Suprapubic skin (tissue), 4 donors: ENCODE measurements around the gene SLC35A5. TPM values are rescaled to one million over a fixed set of nuclear protein-coding genes. Genes with fewer than 3 reads are reported as not detected.

ENCODE experiments used
- DNase-seq, 2 donors: peaks; one replicate each; pipeline ENCODE4 v3.0.0-alpha.2; 2019; ENCODE audit warnings: low spot score in 2 of 2
- H3K27ac ChIP-seq: fragments of 200-600 bp; sonication (generic); one replicate; pipeline ENCODE4 v1.5.1; 2019
- H3K27me3 ChIP-seq: fragments of 200-600 bp; sonication (generic); one replicate; pipeline ENCODE4 v1.5.1; 2019
- H3K36me3 ChIP-seq: fragments of 200-600 bp; sonication (generic); one replicate; pipeline ENCODE4 v1.5.1; 2019
- H3K4me1 ChIP-seq: fragments of 200-600 bp; sonication (generic); one replicate; pipeline ENCODE4 v1.5.1; 2019
- H3K4me3 ChIP-seq: fragments of 200-600 bp; sonication (generic); one replicate; pipeline ENCODE4 v1.5.1; 2019; ENCODE audit warnings: mild to moderate bottlenecking
- H3K9me3 ChIP-seq: fragments of 200-600 bp; sonication (generic); one replicate; pipeline ENCODE4 v1.5.1; 2019
- EP300 ChIP-seq: sonication (generic); formaldehyde crosslinking; IDR thresholded peaks from one replicate; pipeline ENCODE4 v1.6.1; 2017; ENCODE audit warnings: antibody characterized with exemption
- POLR2A ChIP-seq, 2 donors: fragments of 450-650 bp; IDR thresholded peaks; one replicate each; pipeline ENCODE4 v1.6.1; 2017; ENCODE audit warnings: antibody characterized with exemption in 2 of 2, mild to moderate bottlenecking in 2 of 2, moderate library complexity in 2 of 2
- POLR2AphosphoS5 ChIP-seq, 3 donors: sonication (generic); formaldehyde crosslinking; IDR thresholded peaks; one replicate each; pipeline ENCODE4 v1.6.1; 2017; ENCODE audit warnings: antibody characterized with exemption in 3 of 3
- WGBS: methylation state at CpG from one replicate; pipeline ENCODE4 v1.1.5; 2018; 5-methylcytosine and 5-hydroxymethylcytosine counted together
- total RNA-seq, 4 donors: library from RNA; depleted of rRNA; stranded (reverse); fragments of >200 nt; gene quantifications; one replicate each; pipeline ENCODE4 v1.1.0, GENCODE V29; 2016
- TF ChIP-seq, protein P1 (sequence below), 2 donors: fragments of 200-600 bp in 1 of 2; fragments of 450-650 bp in 1 of 2; sonication (generic) in 1 of 2; IDR thresholded peaks; one replicate each; pipeline ENCODE4 v1.5.1; 2016 to 2019; ENCODE audit warnings: antibody characterized with exemption in 2 of 2, mild to moderate bottlenecking in 1 of 2, moderate library complexity in 1 of 2

Gene SLC35A5
- total RNA-seq, 4 donors from 2014 or later = 18.7 to 25.8 (median 24.1) TPM

DNA sequence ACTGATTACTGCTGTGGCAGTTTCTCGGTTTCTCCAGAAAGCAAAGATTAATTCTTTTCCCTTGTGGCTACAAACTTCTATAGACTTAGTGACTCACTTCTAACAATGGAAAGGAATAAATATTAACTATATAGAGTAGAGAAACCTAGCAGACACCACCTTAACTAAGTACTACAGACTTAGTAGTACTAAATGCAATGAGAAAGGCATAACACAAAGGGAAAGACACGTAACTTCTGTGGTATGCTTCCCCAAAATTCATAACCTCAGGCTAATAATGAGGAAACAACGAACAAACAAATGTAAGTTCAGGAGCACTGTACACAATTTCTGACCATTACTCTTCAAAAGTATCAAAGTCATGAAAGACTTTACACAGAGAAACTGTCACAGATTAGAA lies 31.3 kb upstream of the SLC35A5 start:
- Histone ChIP-seq H3K27me3 (no peaks in the 10 kb centered on the region), H3K9me3 (no peaks in the 10 kb centered on the region), H3K36me3 (peaks cover 64% of the 10 kb centered on the region), H3K4me3 (no peak overlapping the region), H3K27ac (no peak overlapping the region), H3K4me1 (no peaks in the 10 kb centered on the region)
- TF ChIP-seq EP300 = no peak
- TF ChIP-seq, protein P1, sequence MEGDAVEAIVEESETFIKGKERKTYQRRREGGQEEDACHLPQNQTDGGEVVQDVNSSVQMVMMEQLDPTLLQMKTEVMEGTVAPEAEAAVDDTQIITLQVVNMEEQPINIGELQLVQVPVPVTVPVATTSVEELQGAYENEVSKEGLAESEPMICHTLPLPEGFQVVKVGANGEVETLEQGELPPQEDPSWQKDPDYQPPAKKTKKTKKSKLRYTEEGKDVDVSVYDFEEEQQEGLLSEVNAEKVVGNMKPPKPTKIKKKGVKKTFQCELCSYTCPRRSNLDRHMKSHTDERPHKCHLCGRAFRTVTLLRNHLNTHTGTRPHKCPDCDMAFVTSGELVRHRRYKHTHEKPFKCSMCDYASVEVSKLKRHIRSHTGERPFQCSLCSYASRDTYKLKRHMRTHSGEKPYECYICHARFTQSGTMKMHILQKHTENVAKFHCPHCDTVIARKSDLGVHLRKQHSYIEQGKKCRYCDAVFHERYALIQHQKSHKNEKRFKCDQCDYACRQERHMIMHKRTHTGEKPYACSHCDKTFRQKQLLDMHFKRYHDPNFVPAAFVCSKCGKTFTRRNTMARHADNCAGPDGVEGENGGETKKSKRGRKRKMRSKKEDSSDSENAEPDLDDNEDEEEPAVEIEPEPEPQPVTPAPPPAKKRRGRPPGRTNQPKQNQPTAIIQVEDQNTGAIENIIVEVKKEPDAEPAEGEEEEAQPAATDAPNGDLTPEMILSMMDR (IDR thresholded peaks at IDR 0.05) = no peak
- TF ChIP-seq POLR2A (IDR thresholded peaks at IDR 0.05) = no peak
- TF ChIP-seq POLR2AphosphoS5 (IDR thresholded peaks at IDR 0.05) = no peak
- 90% methylated on average over 3 of the region's 3 CpGs for WGBS
- DNase-seq = no peak

DNA sequence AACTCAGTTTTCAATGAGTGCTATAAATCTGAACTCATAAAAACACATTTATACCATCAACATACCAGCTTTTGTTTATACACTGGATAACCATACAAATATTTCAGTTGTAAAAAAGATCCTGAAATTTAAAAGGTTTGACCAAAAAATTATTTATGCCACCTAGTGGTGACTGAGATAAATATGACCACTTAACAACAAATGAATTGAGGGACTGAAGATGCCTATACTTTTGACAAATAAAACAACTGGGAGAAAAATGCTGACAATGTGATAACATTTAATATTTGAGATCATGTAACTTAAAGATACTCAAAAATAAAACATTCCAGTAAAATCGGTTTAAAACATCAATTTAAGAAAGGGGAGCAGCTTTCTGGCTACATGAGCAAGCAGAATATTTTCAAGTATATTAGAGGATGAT lies 30.5 kb upstream of the SLC35A5 start:
- no peak for DNase-seq
- H3K9me3 ChIP-seq = no peaks in the 10 kb centered on the region

DNA sequence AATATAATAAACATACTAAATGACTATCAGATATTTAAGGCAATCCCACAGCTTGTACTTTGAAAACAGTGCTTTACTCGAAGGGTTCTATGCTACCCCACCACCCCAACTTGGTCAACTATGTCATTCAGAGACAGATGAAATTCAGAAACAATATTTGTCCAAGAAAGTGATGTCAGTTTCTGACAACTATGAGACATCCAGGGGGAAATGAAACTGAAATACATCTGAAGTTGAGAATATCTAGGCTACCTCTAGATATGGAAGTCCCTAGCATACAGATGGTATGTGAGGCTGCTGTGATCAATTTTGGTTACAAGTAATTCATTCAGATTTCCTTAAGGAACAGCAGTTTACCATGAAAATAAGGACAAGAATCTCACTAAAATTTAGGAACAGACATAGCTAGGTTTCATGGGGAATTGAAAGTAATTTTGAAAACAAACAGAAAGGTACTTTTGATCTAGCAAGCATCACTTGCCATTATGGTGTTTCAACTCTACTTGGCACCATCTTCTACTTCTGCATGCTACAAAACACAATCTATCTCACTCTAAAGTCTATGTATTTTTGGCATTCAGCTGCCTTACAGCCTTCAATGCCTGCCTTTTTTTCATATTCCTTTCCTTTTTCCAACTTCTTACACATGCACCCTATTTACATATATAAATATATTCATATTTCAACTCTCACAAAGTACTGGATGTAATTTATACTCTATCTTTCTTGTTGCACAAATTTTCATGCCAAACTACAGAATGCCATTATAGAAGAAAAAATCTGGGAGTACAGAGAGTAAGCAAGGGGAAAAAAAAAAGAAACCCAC lies 21.8 kb upstream of the SLC35A5 start:
- no peak overlapping the region for H3K4me3 ChIP-seq
- H3K27ac ChIP-seq = no peak overlapping the region
- peaks cover 57% of the 10 kb centered on the region for H3K36me3 ChIP-seq
- 93% methylated on average over 1 of the region's 1 CpG for WGBS
- no peaks in the 10 kb centered on the region for H3K9me3 ChIP-seq
- DNase-seq = no peak
- no peaks in the 10 kb centered on the region for H3K4me1 ChIP-seq
- H3K27me3 ChIP-seq = no peaks in the 10 kb centered on the region
- TF ChIP-seq POLR2AphosphoS5 (IDR thresholded peaks at IDR 0.05) (no peak), EP300 (no peak), POLR2A (IDR thresholded peaks at IDR 0.05) (no peak)
- TF ChIP-seq, protein P1 (IDR thresholded peaks at IDR 0.05) = no peak

More for the DNA sequence above, 30.5 kb upstream of the SLC35A5 start:
- no peak overlapping the region for H3K27ac ChIP-seq
- H3K4me3 ChIP-seq = no peak overlapping the region
- no peaks in the 10 kb centered on the region for H3K27me3 ChIP-seq
- peaks cover 72% of the 10 kb centered on the region for H3K36me3 ChIP-seq
- 13% methylated on average over 1 of the region's 1 CpG for WGBS
- TF ChIP-seq POLR2AphosphoS5 (IDR thresholded peaks at IDR 0.05) = no peak
- TF ChIP-seq, protein P1 (IDR thresholded peaks at IDR 0.05) = peak; percentile 27 to 28
- H3K4me1 ChIP-seq = no peaks in the 10 kb centered on the region

DNA sequence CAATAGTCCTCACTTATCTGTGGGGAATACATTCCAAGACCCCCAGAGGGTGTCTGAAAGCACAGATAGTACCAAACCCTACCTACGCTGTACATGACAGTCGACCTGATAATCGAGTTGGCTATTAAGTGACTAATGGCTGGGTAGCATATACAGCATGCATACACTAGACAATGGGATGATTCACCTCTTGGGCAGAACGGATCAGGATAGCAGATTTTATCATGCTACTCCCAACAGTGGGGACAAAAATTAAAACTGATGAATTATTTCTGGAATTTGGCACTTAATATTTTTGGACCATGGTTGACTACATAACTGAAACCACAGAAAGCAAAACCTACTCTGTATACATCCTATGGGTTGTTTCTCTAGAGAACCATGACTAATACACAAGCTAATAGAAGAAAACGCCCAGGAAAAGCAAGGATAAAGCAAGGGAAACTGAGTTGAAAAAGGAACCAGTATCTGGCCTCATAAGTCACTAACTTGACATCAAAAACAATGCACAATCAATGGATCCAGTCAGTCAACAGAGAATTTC lies 15.6 kb upstream of the SLC35A5 start:
- peaks cover 57% of the 10 kb centered on the region for H3K36me3 ChIP-seq
- WGBS = 76% methylated on average over 5 of the region's 5 CpGs

DNA sequence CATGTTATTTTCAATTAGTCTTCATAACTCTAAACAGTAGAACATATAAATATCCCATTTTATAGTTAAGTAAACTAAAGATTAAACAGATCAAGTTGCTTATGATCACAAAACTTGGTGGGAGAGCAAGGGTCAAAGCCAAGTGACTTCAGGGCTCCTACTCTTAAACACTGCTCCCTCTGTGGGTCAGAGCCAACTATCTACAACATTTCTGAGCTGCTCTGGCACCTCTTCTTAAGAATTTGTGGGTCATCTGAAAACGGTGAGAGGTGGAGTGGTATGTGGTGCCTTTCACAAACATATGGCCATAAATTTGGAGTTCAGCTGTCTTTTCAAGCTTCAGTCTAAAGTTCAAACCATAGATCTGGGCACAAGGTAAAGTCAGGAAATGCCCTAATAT lies 11.0 kb upstream of the SLC35A5 start:
- TF ChIP-seq EP300 = no peak
- TF ChIP-seq, protein P1 (IDR thresholded peaks at IDR 0.05) = no peak
- TF ChIP-seq POLR2AphosphoS5 (IDR thresholded peaks at IDR 0.05) = no peak
- TF ChIP-seq POLR2A (IDR thresholded peaks at IDR 0.05) = no peak
- Histone ChIP-seq H3K36me3 (peaks cover 42% of the 10 kb centered on the region), H3K27me3 (no peaks in the 10 kb centered on the region), H3K9me3 (no peaks in the 10 kb centered on the region), H3K4me3 (no peak overlapping the region), H3K27ac (no peak overlapping the region), H3K4me1 (peaks cover 7% of the 10 kb centered on the region)
- no peak for DNase-seq
- WGBS = 22% methylated on average over 1 of the region's 1 CpG

More for the DNA sequence above, 15.6 kb upstream of the SLC35A5 start:
- TF ChIP-seq, protein P1 (IDR thresholded peaks at IDR 0.05) = no peak
- TF ChIP-seq POLR2A (IDR thresholded peaks at IDR 0.05) (no peak), POLR2AphosphoS5 (IDR thresholded peaks at IDR 0.05) (no peak), EP300 (no peak)
- Histone ChIP-seq H3K4me3 (no peak overlapping the region), H3K9me3 (no peaks in the 10 kb centered on the region), H3K27ac (no peak overlapping the region), H3K4me1 (no peaks in the 10 kb centered on the region), H3K27me3 (no peaks in the 10 kb centered on the region)
- no peak for DNase-seq
